GM18909 (cell line): Measurements from ENCODE around the gene NCOA7.
"Not testable (repeated sequence)": the region's sequence is repeated elsewhere in the genome, so short reads cannot be mapped to it uniquely, and the experiment has no call there.

ENCODE experiments used
- ATAC-seq: cut with Tn5 transposase; IDR thresholded peaks from one replicate; pipeline ENCODE4 v1.9.1; 2021; ENCODE audit warnings: mild to moderate bottlenecking; ENCODE audit not compliant: unreplicated experiment, poor library complexity

The NCOA7 gene

DNA sequence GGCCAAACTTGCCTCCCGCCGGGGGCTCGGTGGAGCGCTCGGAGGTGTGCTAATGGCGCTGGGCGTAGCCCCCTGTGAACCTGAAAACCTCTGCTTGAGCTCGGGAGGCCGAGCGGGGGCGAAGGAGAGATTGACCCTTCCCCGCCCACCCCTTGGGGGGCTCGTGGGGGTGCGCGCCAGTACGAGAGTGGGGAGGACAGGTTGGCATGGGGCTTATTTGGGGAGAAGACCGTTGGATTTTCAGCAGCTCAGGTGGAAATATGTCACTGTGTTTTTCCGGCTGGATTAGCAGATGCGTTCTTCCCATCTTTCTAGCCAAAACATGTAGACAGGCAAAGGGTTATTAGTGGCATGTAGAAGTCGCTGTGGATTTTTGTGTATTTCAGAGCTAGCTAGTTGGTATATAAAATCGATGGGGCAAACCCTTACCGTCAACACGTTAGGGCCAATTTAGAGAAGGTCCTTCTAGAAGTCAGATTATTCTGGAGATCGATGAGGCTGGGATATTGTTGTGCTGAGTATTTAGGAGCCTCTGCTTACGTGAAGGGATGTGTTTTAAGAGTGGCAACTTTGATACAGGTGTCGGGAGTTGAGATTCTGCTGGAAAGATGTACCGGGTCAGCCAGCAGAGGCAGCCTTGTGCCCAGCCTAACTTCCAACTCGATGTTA is 525 bp downstream of the NCOA7 start:
- peak; percentile 40 for ATAC-seq

DNA sequence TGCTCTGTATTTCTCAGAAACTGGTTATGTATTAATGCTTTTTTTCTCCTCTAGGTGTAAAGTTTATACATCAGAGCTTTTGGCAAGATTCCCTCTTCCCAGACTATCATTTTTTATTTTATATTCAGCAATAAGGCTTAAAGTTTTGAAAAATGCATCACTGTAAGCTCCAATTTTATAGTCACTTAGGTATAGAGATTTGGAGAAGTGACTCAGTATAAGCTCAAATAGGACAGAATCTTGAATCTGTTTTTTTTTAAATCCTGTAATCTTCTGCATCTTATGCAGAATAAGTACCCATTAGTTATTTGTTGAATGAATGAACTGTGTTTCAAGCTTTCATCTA is 1.0 kb downstream of the NCOA7 start:
- no peak for ATAC-seq

DNA sequence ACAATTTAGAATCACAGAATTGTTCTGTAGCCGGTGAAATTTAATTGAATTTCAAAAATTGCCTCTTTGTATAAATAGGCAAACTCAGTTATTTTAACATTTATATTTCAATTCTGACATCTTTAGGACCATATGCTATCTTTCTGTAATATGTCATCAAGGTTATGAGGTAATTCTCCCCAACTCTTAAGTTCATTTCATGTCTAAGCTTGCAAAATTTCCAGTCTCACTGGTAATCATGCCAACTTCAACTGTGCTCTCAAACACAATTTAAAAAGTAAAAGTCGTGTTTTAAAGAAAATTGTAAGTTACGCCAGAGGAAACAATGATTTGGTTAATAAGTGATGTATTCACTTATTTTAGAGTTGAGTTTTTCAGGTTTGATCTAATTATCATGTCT is 1.4 kb downstream of the NCOA7 start:
- no peak for ATAC-seq

DNA sequence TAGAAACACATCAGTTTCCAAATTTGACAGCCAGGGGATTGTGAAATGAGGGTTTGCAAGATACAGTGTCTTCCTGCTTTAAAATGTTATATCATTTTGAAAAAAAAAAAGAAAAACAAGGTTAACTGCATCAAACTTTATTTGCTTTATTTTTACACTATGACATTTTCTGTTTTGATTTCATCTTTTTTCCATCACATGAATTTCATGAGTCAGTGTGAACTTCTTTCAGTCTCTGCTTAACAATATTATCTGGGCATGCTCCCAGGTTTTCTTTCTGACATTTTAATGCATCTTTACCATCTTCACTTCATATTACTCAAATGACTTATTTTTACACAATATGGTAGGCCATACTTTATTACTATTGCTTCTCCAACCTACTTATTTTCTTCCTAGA is 1.9 kb downstream of the NCOA7 start:
- ATAC-seq = no peak

DNA sequence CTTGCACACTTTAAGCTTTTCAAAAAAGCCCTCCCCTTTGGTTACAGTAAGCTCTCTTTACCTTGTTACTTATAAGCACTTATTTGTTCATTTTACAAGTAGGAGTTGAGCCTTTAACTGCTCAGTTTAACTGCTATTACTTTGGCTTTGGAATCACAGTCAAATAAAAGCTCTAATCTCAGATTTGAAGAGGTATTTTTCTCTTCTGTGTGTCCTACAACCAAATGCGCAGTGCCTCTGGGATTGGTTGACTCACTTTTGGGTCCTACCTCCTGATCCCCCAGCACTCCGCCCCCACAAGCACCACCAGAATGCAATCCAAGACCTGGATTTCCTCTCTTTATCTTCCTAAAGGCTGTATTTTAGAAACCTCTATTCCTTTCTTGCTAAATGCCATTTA is 2.5 kb downstream of the NCOA7 start:
- ATAC-seq = no peak

DNA sequence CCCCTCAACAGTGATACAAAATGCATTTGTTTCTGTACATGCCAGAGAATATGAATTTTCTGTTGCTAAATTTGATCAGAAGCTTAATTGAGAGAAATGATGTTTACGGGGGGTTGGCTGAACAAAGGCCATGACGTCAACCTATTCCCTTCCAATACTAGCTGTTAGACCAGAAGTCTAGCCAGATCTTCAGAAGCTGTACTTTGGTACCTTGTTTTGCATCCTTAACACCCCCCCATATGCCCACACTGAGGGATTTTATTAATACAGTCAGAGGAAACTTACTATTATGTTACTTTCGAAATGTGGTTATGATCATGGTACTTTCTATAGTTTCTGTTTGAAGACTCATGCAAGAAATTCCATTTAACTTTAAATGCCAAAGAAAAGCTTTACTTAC is 3.1 kb downstream of the NCOA7 start:
- ATAC-seq = no peak

DNA sequence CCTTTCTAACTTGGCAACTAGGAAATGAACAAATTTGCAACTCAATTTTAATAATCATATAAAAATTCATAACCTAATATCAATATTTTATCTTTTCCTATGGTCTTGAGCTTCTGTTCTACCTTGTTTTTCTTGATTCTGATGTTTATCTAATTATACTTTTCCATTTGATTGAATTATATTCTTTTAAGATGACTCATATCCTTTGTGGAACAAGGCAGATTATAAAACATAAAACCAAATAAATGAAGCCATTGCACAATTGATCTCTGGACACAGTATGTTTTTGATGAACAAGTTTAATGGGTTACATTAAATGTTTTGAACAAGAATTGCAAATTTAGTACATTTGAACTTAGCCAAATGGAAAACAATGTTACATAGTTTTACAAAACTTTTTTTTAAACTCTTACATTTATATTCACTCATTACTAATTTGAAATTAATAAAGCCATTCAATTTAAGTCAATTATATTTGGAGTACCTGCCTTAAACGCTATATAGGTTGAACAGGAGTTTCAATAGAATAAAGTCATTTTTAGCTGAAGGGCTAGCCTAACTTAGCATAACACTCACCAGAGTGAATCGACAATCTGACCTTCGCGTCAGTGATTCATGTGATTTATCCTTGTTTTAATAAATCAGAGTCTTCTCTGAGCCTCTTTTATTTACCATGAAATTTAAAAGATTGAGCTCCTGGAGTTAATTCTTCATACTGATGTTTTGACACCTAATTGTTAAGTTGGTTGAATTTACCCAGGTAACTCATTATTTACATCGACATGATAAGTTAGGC is 3.8 kb downstream of the NCOA7 start:
- no peak for ATAC-seq

DNA sequence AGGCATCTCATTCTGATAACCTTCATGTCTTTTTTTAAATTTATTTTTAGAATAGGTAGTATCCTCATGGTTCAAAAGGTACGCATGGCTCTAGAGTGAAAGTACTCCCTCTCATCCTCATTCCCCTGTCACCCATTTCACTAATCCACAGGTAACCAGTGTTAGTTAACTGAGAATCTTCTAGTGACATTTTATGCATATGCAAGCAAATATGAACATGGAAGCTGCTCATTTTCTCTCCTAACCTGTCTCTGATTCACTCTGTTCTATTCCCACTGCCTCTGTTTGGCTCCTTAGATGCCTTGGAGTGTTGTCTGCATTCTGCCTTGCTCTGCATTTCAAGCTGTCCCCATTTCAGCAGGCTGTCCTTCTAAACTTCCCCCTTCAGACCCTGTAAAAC is 4.5 kb downstream of the NCOA7 start:
- no peak for ATAC-seq

DNA sequence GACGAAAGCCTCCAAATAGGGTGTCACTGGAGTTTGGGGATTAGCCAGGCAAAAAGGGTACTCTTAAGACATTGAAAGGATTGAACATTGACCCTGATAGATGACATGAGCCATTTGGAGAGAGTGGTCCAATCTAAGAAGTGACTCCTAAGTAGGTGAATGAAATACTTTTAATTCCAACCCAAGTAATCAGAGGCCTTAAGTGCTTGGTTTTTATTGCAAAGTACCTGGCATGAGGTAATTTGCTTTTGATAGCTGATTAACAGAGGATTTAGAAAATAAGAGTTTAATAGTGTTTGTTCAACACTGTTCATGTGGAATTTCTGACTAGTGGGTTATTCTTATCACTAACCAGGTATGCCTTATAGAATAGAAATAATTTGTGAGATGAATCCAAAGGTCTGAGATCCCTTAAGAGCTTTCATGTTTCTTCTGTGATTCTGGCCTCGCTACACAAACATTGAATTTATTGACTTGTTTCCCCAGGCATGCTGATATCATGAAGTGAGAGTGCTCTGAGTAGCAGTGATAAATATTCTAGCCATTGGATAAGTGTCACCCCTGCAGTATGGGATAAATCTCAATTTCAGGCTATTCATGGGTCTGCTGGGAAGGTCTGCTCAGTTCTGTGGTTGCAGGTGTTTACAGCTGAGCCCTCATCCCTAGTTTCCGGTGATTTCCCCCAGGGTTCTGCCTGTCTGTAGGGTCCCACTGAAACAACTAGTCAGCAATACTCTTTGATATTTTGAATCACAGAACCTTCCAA is 6.5 kb downstream of the NCOA7 start:
- no peak for ATAC-seq

DNA sequence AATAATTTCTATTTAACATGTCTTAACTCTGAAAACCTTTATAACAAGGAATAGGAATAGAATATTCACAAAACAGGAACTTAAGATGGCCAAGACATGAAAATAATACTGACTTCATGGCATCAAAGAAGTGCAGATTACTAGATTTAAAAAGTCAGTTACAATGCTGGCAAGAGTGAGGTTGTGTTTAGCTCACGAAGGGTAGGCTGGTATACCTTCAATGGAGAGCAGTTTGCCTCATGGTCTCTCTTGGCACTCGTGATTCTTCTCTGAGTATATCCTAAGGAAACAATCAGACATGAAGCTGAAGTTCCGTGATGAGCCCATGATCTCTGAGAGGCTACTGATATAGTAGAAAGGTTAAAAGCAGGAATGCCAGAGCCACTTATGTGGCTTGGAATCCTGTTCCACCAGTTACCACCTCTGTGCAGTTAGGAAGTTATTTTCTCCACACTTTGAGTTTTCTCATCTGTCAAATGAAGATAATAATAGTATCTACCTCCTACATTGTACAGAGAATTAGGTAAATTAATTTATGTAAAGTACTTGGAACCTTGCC is 7.2 kb downstream of the NCOA7 start:
- ATAC-seq = no peak

DNA sequence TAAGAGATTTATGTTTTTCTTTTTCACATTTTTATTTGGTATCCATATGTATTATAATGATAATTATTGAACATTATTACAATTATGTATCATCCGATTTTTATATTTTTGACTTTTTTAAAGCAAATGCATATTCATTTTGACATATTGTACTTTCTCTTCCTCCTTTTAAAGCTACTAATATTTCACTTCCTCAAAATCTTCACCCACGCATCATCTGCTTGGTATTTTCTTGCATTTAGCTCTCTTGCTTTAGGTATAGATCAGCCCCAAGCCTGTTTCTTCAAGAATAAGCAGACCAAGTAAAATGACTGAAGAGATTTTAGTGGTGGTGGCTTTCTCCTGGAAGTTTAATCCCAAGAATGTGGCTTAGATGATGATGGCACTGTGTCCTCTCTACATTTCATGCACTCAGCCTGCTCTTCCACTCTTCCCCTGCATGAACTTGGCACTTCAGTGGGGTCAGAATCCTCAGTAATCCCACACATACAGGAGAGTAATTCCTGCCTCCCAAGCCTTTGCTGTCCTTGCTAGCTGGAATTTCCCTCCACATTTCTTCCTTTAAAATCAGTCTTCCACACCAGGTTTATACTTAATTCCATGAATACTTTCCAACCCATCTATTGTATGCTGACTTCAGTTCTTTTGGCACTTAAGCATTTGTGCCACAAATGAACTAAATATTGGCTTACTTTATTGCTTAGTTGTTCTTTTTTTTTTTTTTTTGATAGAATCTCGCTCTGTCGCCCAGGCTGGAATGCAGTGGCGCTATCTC is 8.2 kb downstream of the NCOA7 start:
- ATAC-seq = peak; percentile 91

DNA sequence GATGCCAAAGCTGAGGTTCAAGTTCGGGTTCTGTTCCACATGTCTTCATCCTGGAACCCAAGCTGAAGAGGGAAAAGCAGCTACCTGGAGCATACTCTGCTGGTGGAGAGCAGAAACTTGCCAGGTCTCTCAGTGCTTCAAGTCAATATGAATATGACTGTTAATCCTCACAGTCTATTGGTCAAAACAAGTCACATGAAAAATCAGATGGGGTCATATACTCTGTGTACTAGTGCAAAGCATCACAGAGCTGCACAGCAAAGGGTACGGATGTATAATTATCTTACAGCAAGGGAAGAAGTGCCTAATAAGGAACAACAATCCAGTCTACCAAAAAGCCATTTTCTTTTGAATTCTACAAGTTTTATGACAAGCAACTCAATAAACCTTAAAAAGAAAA is 11.6 kb downstream of the NCOA7 start:
- no peak for ATAC-seq

DNA sequence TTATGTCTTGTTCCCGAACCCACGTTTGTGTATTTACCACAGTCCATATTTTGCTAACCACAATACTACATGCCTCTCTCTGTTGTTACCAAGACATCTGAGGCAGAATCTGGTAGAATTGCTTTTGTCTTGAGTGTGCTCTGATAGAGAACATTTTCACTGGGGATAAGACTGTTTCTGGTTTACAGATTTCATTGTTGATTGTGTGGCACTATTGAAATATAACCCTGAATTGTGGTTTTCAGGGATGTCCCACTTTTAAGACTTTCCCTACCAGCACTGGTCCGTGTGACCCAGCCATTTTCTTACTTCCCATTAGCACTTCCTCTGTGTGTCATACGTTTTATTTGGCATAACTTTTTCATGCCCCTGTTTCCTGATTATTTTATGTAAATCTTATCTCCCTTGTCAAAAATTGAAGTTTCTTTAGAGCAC is 12.2 kb downstream of the NCOA7 start:
- ATAC-seq = peak; percentile 15

DNA sequence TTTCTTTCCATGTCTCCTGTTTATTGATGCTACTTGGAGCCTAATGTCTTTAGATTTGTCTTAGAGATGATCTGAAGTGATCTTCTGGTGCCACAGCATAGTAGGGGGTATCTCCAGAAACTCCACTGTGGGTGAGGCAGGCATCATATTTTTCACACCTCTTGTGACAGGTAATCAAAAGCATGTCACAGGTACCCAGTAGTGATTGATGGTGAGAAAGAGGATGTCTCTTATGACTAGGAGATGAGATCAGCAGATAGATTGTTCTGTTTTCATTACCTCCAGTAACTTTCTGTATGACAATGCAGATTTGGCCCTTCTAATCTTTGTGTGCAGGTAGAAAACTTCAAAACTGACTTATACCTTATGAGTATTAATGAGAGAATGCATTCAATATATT is 13.5 kb downstream of the NCOA7 start:
- ATAC-seq = peak; percentile 56

DNA sequence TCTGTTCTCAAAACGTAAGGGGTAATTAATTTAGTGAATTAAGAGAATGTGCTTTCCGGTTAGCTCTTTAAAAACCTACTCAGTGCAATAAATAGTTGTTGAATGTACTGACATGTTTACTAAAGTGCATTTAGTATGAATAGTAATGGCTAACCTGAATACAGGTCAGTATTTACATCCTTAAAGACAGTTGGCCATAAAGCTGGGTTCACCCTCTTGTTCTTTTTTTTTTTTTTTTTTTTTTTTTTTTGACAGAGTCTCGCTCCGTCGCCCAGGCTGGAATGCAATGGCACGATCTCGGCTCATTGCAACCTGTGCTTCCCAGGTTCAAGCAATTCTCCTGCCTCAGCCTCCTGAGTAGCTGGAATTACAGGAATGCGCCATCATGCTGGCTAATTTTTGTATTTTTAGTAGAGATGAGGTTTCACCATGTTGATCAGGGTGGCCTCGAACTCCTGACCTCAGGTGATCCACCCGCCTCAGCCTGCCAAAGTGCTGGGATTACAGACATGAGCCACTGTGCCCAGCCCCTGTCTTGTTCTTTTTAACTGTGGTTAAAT is 14.2 kb downstream of the NCOA7 start:
- ATAC-seq = not testable (repeated sequence)

DNA sequence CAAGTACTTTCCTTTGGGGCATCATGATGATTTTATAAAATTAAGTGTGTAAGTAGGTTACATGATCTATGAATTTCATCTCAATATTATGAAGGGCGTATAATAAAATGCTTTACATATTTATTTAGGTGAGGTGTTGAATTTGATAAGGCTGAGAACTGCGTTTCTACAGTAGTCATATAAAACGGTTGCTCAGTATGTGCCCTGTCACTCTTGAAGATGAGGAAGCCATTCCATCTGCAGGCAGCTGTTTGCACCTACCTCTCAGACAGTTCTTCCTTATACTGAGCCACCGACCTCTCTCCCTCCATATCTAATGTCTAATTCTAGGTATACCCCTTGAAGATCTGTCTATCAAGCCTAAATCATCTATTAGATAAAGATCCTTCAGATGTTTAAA is 16.1 kb downstream of the NCOA7 start:
- ATAC-seq = no peak

DNA sequence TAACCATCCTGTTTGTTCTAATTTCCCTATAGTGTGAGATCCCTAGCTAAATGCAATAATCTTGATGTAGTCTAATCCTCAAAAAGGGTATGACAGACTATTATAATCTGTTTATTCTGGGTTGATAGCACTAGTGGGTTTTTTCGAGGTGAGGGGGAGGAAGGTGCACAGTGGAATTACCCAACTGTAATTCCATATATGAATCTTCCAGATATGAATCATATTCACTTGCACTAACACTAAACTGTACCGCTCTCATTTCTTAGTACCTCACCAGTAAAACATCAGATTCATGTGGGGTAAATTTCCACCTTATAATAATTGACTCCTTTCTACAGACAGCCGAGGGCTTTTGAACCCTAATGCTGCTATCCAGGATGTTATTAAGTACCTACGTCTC is 16.5 kb downstream of the NCOA7 start:
- ATAC-seq = peak; percentile 41

DNA sequence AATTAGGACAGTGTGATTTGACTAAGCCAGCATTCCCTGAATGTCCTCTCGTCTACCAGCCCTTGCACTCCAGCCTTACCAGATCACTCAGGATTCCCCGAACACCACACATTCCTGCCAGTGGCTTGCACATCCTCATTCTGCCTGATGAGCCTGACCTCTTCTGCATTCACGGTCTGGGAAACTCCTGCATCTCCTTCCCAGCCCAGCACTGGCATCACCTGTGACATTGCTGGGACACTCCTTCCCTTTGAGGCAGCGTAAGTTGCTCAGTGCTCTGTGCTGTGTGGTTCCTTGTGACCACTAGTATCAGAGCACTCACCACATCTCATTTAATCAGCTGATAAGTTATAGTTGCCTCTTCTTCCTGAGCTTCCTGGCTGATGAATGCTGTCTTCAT is 17.3 kb downstream of the NCOA7 start:
- ATAC-seq = peak; percentile 36

DNA sequence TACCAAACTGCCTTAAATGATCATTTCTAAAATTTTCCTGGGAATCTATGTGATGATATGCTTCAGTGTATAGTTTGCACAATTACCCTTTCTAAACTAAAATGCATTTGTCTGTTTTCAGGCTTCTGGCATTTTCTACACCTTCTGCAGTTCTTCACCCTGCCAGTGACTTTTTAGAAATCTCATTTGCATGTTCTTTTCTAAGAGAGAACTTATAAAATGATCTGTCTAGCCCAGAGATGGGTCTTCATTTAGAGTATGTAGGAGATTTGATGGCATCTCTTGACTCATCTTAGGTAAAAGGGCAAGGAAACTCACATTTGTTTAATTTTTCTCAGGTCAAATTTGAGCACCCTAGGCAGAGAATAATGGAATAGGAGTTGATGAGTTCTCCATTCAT is 17.8 kb downstream of the NCOA7 start:
- ATAC-seq = no peak

DNA sequence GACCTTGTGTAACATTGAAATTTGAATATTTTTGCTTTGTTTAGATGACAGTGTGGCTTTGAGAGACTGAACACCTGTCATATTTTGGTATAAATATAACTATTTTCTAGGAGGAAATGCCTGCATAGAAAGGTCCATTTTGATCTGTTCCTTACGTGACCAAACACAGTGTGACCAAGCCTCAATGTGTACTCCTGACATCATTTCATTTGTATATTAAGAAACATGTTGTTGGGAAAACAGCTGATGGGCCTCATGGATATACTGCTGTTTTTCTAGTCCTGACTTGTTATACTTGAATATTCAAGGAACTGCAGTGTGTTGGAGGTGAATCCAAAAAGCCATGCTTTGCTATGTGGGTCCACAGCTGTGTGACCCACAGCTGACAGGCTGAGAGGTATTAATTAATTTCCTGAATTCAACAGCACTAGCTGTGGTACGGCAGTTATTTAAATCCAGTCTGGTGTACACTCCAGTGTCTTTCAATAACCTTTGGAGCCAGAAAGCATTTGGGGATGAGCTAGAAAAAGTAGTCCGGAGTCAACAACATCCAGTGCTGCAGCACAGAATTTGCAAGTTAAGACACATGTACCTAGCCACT is 18.9 kb downstream of the NCOA7 start:
- ATAC-seq = no peak
